ENCODE results near the gene UGT2B17. TPM values are rescaled to one million over a fixed set of nuclear protein-coding genes. Genes with fewer than 3 reads are reported as not detected.
"Not testable (repeated sequence)": the region's sequence is repeated elsewhere in the genome, so short reads cannot be mapped to it uniquely, and the experiment has no call there.

Gene UGT2B17
- not detected for total RNA-seq

- ATAC-seq (peak; percentile 17), DNase-seq (ENCODE audit: low spot score) (no peak)
- intact Hi-C loops (cut with DNase I) = loop anchor here (10.0 kb wide), 1 partner anchor 378 kb away; the partner anchor contains the start of gene UGT2A3
These were observed at the start of gene UGT2B17 for GRCh38 chr4:68576272-68577125. Gene UGT2B17 (minus strand): TSS chr4:68576322. CDS start chr4:68568484, 7,838 bp downstream.

DNA sequence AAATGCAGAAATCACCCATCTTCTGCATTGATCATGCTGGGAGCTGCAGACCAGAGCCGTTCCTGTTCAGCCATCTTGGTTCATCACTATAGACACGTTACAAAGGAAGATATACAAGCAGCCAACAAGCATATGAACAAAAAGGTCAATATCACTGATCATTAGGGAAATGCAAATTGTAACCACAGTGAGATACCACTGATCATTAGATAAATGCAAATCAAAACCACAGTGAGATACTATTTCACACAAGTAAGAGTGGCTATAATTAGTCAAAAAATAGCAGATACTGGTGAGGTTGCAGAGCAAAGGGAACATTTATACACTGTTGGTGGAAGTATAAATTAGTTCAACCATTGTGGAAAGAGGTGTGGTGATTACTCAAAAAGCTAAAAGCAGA, 46.6 kb upstream of the UGT2B17 start:
- intact Hi-C loops (cut with DNase I); ATAC-seq; DNase-seq (ENCODE audit: low spot score): not testable (repeated sequence)

GRCh38 chr4:68617003-68617698, 41.0 kb upstream of the UGT2B17 start:
- no peak for DNase-seq (ENCODE audit: low spot score)
- ATAC-seq = no peak
- intact Hi-C loops (cut with DNase I) = no loop called here

GRCh38 chr4:68615699-68616422, 39.7 kb upstream of the UGT2B17 start:
- intact Hi-C loops (cut with DNase I) = no loop called here
- ATAC-seq (no peak), DNase-seq (ENCODE audit: low spot score) (no peak)

DNA sequence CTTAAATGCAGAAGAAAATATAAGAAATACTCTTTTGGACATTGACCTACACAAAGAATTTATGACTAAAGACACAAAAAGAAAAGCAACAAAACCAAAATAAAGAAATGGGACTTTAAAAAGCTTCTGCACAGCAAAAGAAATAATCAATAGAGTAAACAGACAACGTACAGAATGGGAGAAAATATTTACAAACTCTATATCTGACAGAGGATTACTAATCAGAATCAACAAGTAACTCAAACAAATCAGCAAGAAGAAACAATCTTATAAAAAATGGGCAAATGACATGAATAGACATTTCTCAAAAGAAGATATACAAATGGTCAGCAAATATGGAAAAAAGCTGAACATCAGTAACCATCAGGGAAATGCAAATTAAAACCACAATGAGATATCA, 37.6 kb upstream of the UGT2B17 start:
- ATAC-seq (no peak), DNase-seq (ENCODE audit: low spot score) (no peak)
- intact Hi-C loops (cut with DNase I) = no loop called here

- intact Hi-C loops (cut with DNase I) = no loop called here
- ATAC-seq (no peak), DNase-seq (ENCODE audit: low spot score) (no peak)
These were observed 30.1 kb upstream of the UGT2B17 start for GRCh38 chr4:68606240-68606639.

- intact Hi-C loops (cut with DNase I) = no loop called here
These were observed 23.0 kb upstream of the UGT2B17 start for GRCh38 chr4:68599150-68599549.

GRCh38 chr4:68597482-68597881, 21.4 kb upstream of the UGT2B17 start:
- DNase-seq (ENCODE audit: low spot score) (no peak), ATAC-seq (no peak)
- intact Hi-C loops (cut with DNase I) = no loop called here

More at GRCh38 chr4:68599150-68599549, 23.0 kb upstream of the UGT2B17 start:
- DNase-seq (ENCODE audit: low spot score) = no peak
- no peak for ATAC-seq

DNA sequence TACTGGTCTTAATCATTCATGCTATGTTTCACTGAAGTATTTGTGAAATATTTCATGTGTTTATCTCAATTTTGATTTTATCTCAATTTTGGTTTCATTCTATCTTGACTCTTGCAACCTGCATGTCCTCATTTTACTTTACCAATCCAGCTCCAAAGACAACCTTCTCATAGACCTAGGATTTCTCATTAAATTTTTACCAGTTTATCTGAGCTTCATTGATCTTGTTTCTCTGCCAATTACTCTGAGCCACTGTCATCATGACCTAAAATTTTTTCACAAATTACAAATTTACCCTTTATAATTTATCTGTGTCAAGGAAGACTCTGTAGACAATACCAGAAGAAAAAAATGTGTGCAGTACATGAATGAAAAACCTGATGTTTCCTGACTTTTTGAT, 18.6 kb upstream of the UGT2B17 start:
- DNase-seq (ENCODE audit: low spot score) (no peak), ATAC-seq (no peak)
- intact Hi-C loops (cut with DNase I) = no loop called here

- intact Hi-C loops (cut with DNase I) = no loop called here
- no peak for DNase-seq (ENCODE audit: low spot score)
- no peak for ATAC-seq
These were observed 17.0 kb upstream of the UGT2B17 start for GRCh38 chr4:68593112-68593511.

- no peak for ATAC-seq
- no peak for DNase-seq (ENCODE audit: low spot score)
- intact Hi-C loops (cut with DNase I) = no loop called here
These were observed 16.6 kb upstream of the UGT2B17 start for GRCh38 chr4:68592673-68593072.

GRCh38 chr4:68591204-68591603, 15.1 kb upstream of the UGT2B17 start:
- ATAC-seq (no peak), DNase-seq (ENCODE audit: low spot score) (no peak)
- intact Hi-C loops (cut with DNase I) = no loop called here

DNA sequence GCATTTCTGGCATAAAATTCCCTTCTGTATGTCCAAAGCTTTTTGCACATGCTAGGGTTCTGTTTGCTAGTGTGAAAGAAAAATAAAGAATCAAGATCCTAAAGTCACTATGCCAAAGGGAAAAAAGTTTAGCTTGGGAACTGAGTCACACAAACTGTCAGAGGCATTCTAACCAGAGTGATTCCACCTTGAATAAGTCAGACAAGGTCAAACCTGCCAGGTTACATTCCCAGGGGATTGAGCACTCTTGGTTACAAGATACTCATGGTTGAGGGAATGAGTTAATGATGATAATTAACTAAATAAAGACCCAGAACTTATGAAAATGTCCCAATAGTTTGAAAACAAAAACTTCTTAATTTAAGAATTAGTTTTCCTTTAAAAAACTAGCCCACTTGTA, 13.7 kb upstream of the UGT2B17 start:
- DNase-seq (ENCODE audit: low spot score) (no peak), ATAC-seq (no peak)
- intact Hi-C loops (cut with DNase I) = no loop called here

DNA sequence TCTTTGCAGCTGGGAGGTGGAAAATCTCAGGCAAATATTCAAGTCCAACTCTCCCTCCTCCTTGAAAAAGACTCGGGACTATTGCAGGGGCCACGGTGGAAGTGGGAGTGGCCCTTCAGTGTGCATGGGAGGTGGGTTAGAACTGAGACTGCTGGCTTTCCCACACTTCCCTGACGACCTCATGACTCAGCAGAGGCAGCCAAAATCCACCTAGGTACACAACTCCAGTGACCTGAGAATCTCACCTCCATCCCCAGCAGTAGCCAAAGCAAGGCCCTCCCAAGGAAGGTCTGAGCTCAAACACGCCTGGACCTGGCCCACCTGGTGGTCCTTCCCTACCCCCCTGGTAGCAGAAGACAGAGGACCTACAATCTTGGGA, 6.2 kb upstream of the UGT2B17 start:
- ATAC-seq = peak; percentile 24
- intact Hi-C loops (cut with DNase I) = no loop called here
- DNase-seq (ENCODE audit: low spot score) = no peak

DNA sequence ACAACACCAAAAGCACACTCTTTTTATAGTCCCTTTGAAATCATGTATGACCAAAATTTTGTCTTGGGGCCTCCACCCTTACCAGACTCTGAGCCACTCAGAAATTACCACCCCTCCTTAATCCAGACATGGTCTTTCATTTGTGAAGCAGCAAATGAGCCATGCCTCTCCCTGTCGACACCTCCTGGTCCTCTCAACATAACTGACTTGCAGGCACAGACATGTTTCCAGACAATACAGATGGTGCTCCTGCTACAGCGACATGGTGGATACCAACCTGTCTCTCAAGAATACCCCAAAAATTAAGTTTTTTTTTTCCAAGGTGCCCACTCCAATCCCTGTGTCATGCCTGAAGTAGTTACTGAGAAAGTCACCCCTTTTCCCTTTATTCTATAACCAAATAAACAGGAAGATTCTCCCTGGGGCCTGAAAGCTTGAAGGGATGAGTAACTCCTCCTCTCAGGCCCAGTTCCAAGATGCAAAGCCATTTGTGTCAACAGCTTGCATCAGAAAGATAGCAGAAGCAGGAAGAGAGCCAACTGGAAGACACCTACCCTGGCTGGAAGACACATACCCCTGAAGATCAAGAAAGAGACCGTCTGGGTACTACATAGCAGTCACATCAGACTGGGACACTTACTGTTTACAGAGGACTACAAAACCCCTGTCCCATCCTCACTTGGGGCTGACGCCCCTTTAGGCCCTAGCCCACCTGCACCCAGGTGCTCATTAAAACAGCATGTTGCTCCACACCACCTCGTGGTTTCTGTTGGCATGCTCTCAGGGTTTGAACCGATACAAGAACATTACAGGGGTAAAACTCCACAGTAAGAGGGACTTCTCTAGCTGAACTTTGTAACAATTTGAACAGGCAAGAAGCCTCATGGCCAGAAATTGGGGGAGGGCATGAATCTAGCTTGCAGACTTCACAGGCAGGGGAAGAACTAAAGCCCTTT, 5.5 kb upstream of the UGT2B17 start:
- intact Hi-C loops (cut with DNase I) = no loop called here

DNA sequence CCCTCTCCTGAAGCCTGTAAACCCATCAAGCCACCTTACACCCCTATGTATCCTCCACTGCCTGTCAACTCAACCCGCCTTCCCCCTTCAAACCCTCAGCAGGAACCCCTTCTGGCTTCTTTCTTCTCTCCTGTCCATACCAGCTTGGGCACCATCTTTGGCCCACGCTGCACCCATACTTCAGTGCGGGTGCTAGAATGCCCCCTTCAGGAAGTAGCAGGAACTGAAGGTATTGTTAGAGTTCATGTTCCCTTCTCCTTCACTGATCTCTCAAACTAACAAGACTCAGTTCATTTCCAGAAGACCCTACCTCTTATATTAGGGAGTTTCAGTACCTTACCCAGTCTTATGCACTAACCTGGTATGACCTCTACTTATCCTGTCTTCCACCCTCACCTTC, 1.5 kb upstream of the UGT2B17 start:
- ATAC-seq (no peak), DNase-seq (ENCODE audit: low spot score) (no peak)
- intact Hi-C loops (cut with DNase I) = loop anchor here (10.0 kb wide), 1 partner anchor 377 kb away; the partner anchor contains the start of gene UGT2A3

More for the DNA sequence above, 5.5 kb upstream of the UGT2B17 start:
- no peak for DNase-seq (ENCODE audit: low spot score)
- no peak for ATAC-seq

DNA sequence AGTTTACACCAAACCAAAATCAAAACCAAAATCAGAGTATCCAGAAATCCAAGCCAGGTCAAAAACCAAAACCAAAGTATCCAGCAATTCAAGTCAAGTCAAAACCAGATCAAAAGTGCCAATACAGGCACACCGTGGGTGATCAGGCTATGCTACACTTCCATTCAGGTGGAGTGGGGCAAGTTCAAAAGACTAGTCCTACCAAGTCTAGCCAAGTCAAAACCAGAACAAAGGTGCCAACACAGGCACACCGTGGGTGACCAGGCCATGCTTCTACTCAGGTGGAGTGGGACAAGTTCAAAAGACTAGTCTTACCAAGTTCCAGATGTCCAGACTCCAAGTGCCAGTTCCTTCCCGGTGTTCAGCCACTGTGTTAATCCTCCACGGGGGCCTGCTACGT, 486 bp downstream of the UGT2B17 start:
- not testable (repeated sequence) for ATAC-seq; DNase-seq (ENCODE audit: low spot score)
- intact Hi-C loops (cut with DNase I) = loop anchor here (10.0 kb wide), 1 partner anchor 379 kb away; the partner anchor contains the start of gene UGT2A3

DNA sequence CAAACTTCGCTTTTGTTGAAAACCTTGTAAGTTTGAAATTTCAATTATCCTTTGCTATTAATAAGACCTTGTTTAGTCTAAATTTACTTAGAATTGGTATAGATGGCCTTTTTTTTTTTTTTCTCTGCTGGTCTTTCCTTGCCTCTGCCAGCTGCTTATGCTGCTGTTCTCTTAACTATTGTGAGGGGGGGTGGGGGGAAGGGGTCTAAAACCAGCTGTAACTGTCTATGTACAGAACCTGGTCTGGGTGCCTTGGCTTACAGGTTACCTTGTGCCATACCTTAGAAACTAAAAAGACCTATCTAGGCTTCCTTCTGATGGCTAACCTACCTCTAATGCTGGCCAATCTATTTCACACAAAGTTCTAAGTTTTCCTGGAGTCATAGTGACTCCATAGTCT, 1.0 kb downstream of the UGT2B17 start:
- intact Hi-C loops (cut with DNase I) = loop anchor here (10.0 kb wide), 1 partner anchor 380 kb away; the partner anchor contains the start of gene UGT2A3
- ATAC-seq (no peak), DNase-seq (ENCODE audit: low spot score) (no peak)
